ENCODE data around the gene FNIP1.

DNA sequence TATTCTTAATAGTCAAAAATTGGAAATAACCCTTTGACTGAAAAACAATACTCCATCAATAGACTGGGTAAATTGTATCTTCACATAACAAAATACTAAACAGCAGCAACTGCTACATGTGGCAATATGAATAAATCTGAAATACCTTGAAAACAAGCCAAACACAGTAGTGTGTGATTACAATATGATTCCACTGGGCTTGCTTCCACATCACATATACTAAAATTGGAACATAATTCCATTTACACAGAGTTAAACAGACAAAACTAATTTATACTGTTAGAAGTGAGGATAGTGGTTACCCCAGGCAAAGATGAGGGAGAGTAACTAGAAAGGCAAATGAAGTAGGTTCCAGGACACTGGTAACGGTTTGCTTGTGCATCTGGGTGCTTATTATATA lies 20.4 kb downstream of the FNIP1 start:
- TF ChIP-seq ZZZ3 (IDR thresholded peaks at IDR 0.05), result no peak
- TF ChIP-seq YY1 (IDR thresholded peaks at IDR 0.05; ENCODE audit: borderline replicate concordance in 1 of 3, control insufficient read depth in 1 of 3, extremely low read depth in 1 of 3, insufficient read depth in 3 of 3, insufficient read length in 1 of 3, insufficient replicate concordance in 2 of 3, low read depth in 1 of 3, low read length in 2 of 3), result no peak
- TF ChIP-seq, protein P1, sequence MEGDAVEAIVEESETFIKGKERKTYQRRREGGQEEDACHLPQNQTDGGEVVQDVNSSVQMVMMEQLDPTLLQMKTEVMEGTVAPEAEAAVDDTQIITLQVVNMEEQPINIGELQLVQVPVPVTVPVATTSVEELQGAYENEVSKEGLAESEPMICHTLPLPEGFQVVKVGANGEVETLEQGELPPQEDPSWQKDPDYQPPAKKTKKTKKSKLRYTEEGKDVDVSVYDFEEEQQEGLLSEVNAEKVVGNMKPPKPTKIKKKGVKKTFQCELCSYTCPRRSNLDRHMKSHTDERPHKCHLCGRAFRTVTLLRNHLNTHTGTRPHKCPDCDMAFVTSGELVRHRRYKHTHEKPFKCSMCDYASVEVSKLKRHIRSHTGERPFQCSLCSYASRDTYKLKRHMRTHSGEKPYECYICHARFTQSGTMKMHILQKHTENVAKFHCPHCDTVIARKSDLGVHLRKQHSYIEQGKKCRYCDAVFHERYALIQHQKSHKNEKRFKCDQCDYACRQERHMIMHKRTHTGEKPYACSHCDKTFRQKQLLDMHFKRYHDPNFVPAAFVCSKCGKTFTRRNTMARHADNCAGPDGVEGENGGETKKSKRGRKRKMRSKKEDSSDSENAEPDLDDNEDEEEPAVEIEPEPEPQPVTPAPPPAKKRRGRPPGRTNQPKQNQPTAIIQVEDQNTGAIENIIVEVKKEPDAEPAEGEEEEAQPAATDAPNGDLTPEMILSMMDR (IDR thresholded peaks at IDR 0.05 in 2 of 3, conservative IDR thresholded peaks at IDR 0.05 in 1 of 3; ENCODE audit: insufficient read depth in 2 of 3, low read depth in 1 of 3, low read length in 3 of 3), result no peak
- no peak for TF ChIP-seq POLR2AphosphoS5 (IDR thresholded peaks at IDR 0.05; ENCODE audit: control insufficient read depth, insufficient read depth, low read depth, low read length)
- TF ChIP-seq RAD21 (CRISPR knock-in tag; conservative IDR thresholded peaks at IDR 0.05 in 1 of 2, IDR thresholded peaks at IDR 0.05 in 1 of 2), result no peak
- TF ChIP-seq FOXM1 (IDR thresholded peaks at IDR 0.05; ENCODE audit: low read depth), result no peak
- TF ChIP-seq FOXM1 (CRISPR knock-in tag; IDR thresholded peaks at IDR 0.05; ENCODE audit: low read depth), result no peak
- TF ChIP-seq SIN3A (IDR thresholded peaks at IDR 0.05; ENCODE audit: borderline replicate concordance in 2 of 2, control insufficient read depth in 1 of 2, low read depth in 2 of 2, low read length in 2 of 2), result no peak
- TF ChIP-seq TEAD4 (IDR thresholded peaks at IDR 0.05; ENCODE audit: low read length), result no peak
- no peak for TF ChIP-seq TEAD4 (CRISPR knock-in tag; IDR thresholded peaks at IDR 0.05; ENCODE audit: borderline replicate concordance)
- TF ChIP-seq SAFB (IDR thresholded peaks at IDR 0.05; ENCODE audit: borderline replicate concordance, low read depth, low read length), result no peak
- no peak for TF ChIP-seq RCOR1 (IDR thresholded peaks at IDR 0.05; ENCODE audit: borderline replicate concordance in 1 of 2, low read depth in 2 of 2, low read length in 2 of 2)

Data from K562 (cell line).